Hepatocyte (in vitro differentiated cells): ENCODE data around the gene POU3F3. TPM values are rescaled to one million over a fixed set of nuclear protein-coding genes. Genes with fewer than 3 reads are reported as not detected.

Source experiments
- DNase-seq: peaks from one replicate; pipeline ENCODE4 v3.0.0-alpha.2; 2016; ENCODE audit warnings: low spot score
- H2AFZ ChIP-seq: fragments of 200-600 bp; sonication (generic); 2 replicates; pipeline ENCODE4 v1.6.0; 2016; ENCODE audit warnings: antibody characterized with exemption, mild to moderate bottlenecking
- H3K27ac ChIP-seq: fragments of 200-600 bp; sonication (generic); 2 replicates; pipeline ENCODE4 v1.5.1; 2016; ENCODE audit warnings: mild to moderate bottlenecking
- H3K27me3 ChIP-seq: fragments of 200-600 bp; sonication (generic); 2 replicates; pipeline ENCODE4 v1.6.1; 2016
- H3K36me3 ChIP-seq: fragments of 200-600 bp; sonication (generic); replicated peaks from 2 replicates; pipeline ENCODE4 v1.5.1; 2016; ENCODE audit warnings: low read depth; ENCODE audit not compliant: insufficient read depth
- H3K4me1 ChIP-seq: fragments of 200-600 bp; sonication (generic); 2 replicates; pipeline ENCODE4 v1.5.1; 2016; ENCODE audit warnings: mild to moderate bottlenecking, moderate library complexity; ENCODE audit not compliant: insufficient read depth
- H3K4me2 ChIP-seq: fragments of 200-600 bp; sonication (generic); 2 replicates; pipeline ENCODE4 v1.6.0; 2016
- H3K4me3 ChIP-seq: fragments of 200-600 bp; sonication (generic); 2 replicates; pipeline ENCODE4 v1.5.1; 2016; ENCODE audit warnings: mild to moderate bottlenecking
- H3K79me2 ChIP-seq: fragments of 200-600 bp; sonication (generic); 2 replicates; pipeline ENCODE4 v1.6.0; 2017; ENCODE audit warnings: mild to moderate bottlenecking
- H3K9me2 ChIP-seq: fragments of 200-600 bp; sonication (generic); replicated peaks from 2 replicates; pipeline ENCODE4 v1.6.0; 2017; ENCODE audit warnings: mild to moderate bottlenecking; ENCODE audit not compliant: insufficient read depth
- H3K9me3 ChIP-seq: fragments of 200-600 bp; sonication (generic); 2 replicates; pipeline ENCODE4 v1.5.1; 2016; ENCODE audit warnings: low read depth, mild to moderate bottlenecking
- H4K20me1 ChIP-seq: fragments of 200-600 bp; sonication (generic); 2 replicates; pipeline ENCODE4 v1.6.0; 2016; ENCODE audit warnings: mild to moderate bottlenecking; ENCODE audit not compliant: insufficient read depth, poor library complexity, severe bottlenecking
- CTCF ChIP-seq: fragments of 200-600 bp; sonication (generic); IDR thresholded peaks from 2 replicates; pipeline ENCODE4 v1.5.1; 2016; ENCODE audit warnings: antibody characterized with exemption, mild to moderate bottlenecking; ENCODE audit not compliant: poor library complexity
- EZH2phosphoT487 ChIP-seq: fragments of 200-600 bp; sonication (generic); IDR thresholded peaks from one replicate; pipeline ENCODE4 v1.6.1; 2018; ENCODE audit warnings: antibody characterized with exemption, mild to moderate bottlenecking, low read depth, moderate library complexity; ENCODE audit not compliant: unreplicated experiment, severe bottlenecking
- WGBS: methylation state at CpG from one replicate; pipeline ENCODE4 v1.1.6; 2016; ENCODE audit warnings: low lambda C conversion rate; ENCODE audit errors: missing lambda C conversion rate; 5-methylcytosine and 5-hydroxymethylcytosine counted together
- polyA plus RNA-seq: library from polyadenylated mRNA; unstranded; fragments of >200 nt; fragmentation: Nextera tagmentation; extraction: Ambion mirVana; gene quantifications from 2 replicates; pipeline ENCODE4 v1.2.1, GENCODE V29; 2016
- small RNA-seq: library from RNA; depleted of rRNA; stranded (forward); fragments of <200 nt; gene quantifications from one replicate; pipeline ENCODE3, GENCODE V24; 2014
- total RNA-seq: library from RNA; depleted of rRNA; stranded (reverse); fragments of >200 nt; gene quantifications from 2 replicates; pipeline ENCODE4 v1.2.3, GENCODE V29; 2014

The POU3F3 gene
- total and polyA plus RNA-seq, 2 experiments from 2014 or later: not detected

GRCh38 chr2:104902317-104902716 lies 48.4 kb downstream of the POU3F3 start:
- WGBS: 74% methylated on average over 6 of the region's 6 CpGs
- no peaks in the 10 kb centered on the region for H3K9me2 ChIP-seq
- H3K4me1 ChIP-seq: no peaks in the 10 kb centered on the region
- H3K27ac ChIP-seq: no peak overlapping the region
- TF ChIP-seq EZH2phosphoT487: no peak
- no peak for TF ChIP-seq CTCF
- no peak for DNase-seq
- H3K79me2 ChIP-seq: no peaks in the 10 kb centered on the region
- H4K20me1 ChIP-seq: no peaks in the 10 kb centered on the region
- H3K4me2 ChIP-seq: no peak overlapping the region
- H3K27me3 ChIP-seq: peaks cover 15% of the 10 kb centered on the region
- H3K36me3 ChIP-seq: no peaks in the 10 kb centered on the region
- no peak overlapping the region for H3K4me3 ChIP-seq
- H2AFZ ChIP-seq: no peak overlapping the region
- H3K9me3 ChIP-seq: no peaks in the 10 kb centered on the region

Small RNAs within 50 kb of the gene (small RNA-seq; reads per million reads assigned to genes)
- gene AC018730.1: not detected

Other genes with a start within 250 kb of the POU3F3 start
- gene MRPS9, start 184.0 kb downstream of the POU3F3 start, total RNA-seq: 30.8 and 31.9 TPM in 2 replicates
- gene MRPS9, start 184.0 kb downstream of the POU3F3 start, polyA plus RNA-seq: 35.0 and 36.1 TPM in 2 replicates